Epithelial cell of prostate (primary cell): ENCODE results near the gene SLC25A2.
"Not testable (repeated sequence)": the region's sequence is repeated elsewhere in the genome, so short reads cannot be mapped to it uniquely, and the experiment has no call there.

Experiments
- DNase-seq: peaks from one replicate; pipeline ENCODE4 v3.0.0-alpha.2; 2011; ENCODE audit warnings: low read depth, low spot score
- H3K27ac ChIP-seq: fragments of 450-650 bp; 2 replicates; pipeline ENCODE4 v1.5.1; 2017; ENCODE audit warnings: mild to moderate bottlenecking

The SLC25A2 gene

DNA sequence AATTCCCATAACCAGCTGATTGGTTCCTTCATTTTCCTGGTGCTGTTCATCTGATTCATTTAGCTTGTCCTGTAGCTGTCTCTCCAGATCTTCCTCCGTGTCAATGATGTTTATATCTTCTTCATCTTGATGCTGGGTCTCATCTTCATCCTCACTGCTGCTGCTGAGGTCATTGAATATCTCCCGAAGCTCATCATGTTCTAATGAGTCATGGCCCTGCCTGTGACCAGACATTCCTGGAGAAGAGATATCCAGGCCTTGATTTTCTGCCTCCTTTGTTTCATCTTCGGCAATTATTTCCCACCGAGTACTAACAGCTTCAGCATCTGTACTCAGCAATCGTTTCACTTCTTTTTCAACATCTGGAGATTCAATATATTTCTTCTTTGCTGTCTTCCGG lies 15.4 kb upstream of the SLC25A2 start:
- DNase-seq = no peak
- H3K27ac ChIP-seq = no peak overlapping the region

DNA sequence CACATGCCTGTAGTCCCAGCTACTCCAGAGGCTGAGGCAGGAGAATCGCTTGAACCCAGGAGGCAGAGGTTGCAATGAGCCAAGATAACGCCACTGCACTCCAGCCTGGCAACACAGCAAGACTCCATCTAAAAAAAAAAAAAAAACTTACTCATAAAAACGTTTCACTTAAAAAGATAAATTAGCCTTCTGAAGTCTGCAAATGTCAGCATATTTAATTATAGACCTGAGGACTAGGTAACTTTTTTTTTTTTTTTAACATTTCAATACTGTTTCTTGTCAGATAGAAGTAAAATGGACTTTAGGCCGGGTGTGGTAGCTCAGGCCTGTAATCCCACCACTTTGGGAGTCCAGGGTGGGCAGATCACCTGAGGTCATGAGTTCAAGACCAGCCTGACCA lies 13.1 kb upstream of the SLC25A2 start:
- not testable (repeated sequence) for DNase-seq, H3K27ac ChIP-seq

DNA sequence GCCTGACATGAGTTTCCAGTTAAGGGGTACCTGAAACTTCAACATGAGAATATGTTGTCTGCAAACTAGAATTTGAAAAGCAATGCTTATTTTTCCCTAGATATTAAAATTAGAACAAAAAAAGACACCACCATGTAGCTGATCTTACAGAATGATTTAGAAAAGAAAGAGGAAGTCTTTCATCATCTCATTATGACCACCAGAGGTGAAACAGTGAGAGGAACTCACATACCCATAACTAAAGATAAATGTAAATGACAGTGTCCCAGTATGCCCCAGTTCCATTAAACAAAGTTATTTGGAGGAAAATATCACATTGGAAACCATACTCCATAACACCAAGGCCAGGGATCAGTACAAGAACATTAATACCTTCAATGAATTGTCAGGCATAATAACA lies 9.9 kb upstream of the SLC25A2 start:
- no peak overlapping the region for H3K27ac ChIP-seq
- DNase-seq = no peak

DNA sequence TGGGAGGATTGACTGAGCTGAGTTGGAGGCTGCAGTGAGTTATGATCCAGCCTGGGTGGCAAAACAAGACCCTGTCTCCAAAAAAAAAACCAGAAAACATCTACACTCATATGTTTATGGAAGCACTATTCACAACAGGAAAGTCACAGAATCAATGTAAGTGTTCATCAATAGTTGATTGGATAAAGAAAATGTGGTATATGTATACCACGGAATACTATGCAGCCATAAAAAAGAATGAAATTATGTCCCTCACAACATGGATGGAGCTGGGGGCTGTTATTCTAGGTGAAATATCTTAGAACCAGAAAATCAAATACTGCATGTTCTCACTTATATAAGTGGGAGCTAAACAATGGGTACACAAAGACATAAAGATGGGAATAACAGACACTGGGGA lies 2.8 kb upstream of the SLC25A2 start:
- DNase-seq = no peak
- no peak overlapping the region for H3K27ac ChIP-seq

DNA sequence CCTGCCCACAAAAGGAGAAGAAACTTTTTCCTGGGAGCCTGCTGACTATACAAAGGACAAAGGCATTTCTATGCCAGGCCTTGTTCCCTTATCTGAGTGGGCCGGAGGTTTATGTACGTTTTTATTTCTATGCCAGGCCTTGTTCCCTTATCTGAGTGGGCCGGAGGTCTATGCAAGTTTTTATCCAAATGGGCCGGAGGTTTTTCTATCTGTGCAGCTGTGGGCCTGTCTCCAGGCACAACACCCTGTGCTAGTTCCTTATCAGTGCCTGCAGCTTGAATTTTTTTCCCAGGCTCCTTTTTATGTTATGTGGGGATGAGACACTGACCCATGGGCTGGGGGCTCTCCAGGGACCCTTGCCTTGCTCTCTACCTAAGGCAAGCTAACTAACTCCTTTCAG lies 5.5 kb downstream of the SLC25A2 start:
- no peak overlapping the region for H3K27ac ChIP-seq
- no peak for DNase-seq

DNA sequence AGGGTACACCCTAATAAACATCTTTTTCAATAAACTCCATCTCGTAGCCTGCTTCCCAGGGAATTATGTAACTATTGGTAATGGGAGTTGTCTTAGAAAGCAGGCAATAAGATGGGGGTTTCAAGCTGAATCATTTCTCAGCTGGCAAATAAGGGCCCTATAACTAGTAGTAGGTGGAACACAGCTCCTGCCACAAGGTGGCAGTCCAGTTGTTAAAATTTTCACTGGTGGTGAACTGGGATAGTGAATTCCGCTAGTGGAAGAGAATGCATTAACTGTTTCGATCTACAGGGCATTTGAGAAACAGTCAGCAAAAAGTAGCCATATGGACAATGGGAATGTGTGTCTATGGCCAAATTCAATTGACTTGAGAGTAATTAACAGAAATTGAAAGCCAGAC lies 30.9 kb downstream of the SLC25A2 start:
- no peak for DNase-seq
- no peak overlapping the region for H3K27ac ChIP-seq

DNA sequence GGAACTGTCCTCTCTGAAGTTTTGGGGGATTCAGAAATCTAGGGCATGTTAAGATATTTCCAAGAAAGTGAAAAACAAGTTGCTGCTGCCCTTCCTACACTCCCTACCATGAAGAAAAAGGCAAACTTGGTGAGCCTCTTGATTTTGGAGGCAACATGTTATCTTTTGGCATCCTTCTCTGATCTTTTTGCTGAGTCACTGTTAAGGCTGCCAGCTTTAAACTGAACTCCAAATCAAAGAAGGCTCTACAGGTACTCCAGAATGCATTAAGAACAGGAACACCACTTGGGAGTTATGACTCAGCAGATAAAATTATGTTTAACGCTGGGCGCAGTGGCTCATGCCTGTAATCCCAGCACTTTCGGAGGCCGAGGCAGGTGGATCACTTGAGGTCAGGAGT lies 34.7 kb downstream of the SLC25A2 start:
- H3K27ac ChIP-seq = no peak overlapping the region
- DNase-seq = no peak

DNA sequence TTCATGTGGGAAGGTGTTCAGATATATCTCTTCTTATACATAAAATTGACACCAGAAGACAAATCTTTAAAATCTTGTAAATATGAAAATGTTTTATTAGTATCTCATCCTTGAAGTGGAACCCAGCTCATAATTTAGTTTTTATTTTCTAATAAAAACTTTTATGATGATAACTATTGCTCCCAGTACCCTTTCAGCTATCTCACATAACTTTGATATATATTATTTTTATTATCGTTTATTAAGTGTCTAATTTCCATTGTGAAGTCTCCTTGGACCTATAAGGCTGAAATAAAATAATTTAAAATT lies 42.7 kb downstream of the SLC25A2 start:
- H3K27ac ChIP-seq = no peak overlapping the region
- DNase-seq = no peak

DNA sequence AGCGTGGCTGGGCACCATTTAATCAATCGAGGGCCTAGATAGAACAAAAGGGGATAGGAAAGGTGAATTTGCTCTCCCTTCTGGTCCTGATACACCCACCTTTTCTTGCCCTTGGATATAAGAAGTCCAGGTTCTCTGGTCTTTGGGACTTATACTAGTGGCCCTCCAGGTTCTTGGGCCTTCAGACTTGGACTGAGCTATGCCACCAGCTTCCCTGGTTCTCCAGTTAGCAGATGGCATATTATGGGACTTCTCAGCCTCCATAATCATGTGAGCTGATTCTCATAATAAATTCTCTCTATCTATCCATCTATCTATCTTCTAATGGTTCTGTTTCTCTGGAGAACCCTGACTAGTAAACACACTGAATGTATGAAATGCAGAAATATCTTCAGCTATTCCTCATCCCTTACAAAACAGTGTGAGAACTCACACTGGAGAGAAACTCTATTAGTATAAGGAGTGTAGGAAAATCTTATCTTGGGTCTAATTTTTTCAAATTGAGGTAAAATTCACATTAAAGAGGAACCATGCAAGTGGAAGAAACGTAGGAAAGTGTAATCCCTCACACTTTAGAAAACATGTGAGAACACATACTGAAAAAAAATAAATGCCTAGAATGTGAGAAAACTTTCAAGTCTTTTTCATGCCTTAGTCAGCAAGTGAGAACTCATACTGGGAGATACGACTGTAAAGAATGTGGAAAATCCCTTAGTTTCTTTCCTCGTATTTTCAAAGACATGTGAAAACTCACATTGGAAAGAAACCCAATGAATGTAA lies 43.2 kb downstream of the SLC25A2 start:
- H3K27ac ChIP-seq = no peak overlapping the region
- no peak for DNase-seq

DNA sequence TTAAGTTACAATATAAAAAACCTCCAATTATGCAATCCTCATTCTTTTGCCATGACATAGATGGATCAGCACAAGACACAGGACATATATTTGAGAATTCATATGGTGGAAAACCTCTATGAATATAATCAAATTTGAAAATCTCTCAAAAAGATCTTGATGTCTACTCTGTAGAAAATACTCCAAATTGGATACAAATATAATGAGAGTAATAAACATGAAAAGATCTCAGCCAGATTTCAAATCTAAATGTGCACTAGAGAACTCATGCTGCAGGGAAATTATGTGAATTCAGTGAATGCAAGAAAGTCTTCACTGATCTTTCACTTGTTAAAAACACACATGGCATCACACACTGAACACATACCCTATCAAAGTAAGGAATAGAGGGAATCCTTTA lies 44.9 kb downstream of the SLC25A2 start:
- H3K27ac ChIP-seq = no peak overlapping the region
- no peak for DNase-seq

DNA sequence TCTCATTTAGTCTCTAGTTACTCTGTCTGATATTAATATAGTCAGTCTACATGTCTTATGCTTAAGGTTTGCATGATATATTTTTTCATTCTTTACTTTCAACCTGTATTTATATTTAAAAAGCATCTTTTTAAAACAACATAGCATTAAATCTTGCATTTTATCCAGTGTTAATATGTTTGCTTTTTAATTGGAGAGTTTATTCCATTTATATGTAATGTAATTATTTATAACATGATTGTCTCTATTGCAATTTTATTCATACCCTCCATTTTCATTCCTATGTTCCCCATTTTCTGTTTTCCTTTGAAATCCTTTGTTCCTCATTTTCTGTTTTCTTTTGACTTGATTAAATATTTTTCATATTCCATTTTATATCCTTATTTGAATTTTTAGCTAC lies 45.4 kb downstream of the SLC25A2 start:
- H3K27ac ChIP-seq = no peak overlapping the region
- no peak for DNase-seq
